ENCODE results near the gene MYRFL.
"Not testable (repeated sequence)": the region's sequence is repeated elsewhere in the genome, so short reads cannot be mapped to it uniquely, and the experiment has no call there.

The MYRFL gene

GRCh38 chr12:69840727-69841126 is 15.7 kb downstream of the MYRFL start:
- in situ Hi-C loops (cut with MboI; ENCODE audit: low sequenced_read_pairs): no loop called here

- in situ Hi-C loops (cut with MboI; ENCODE audit: low sequenced_read_pairs): no loop called here
Observed at GRCh38 chr12:69843608-69844007, 18.6 kb downstream of the MYRFL start.

GRCh38 chr12:69844416-69844815 is 19.4 kb downstream of the MYRFL start:
- in situ Hi-C loops (cut with MboI; ENCODE audit: low sequenced_read_pairs): no loop called here

- in situ Hi-C loops (cut with MboI; ENCODE audit: low sequenced_read_pairs): no loop called here
Observed at GRCh38 chr12:69844836-69845235, 19.8 kb downstream of the MYRFL start.

- in situ Hi-C loops (cut with MboI; ENCODE audit: low sequenced_read_pairs): no loop called here
Observed at GRCh38 chr12:69846976-69847375, 21.9 kb downstream of the MYRFL start.

- in situ Hi-C loops (cut with MboI; ENCODE audit: low sequenced_read_pairs): no loop called here
Observed at GRCh38 chr12:69851976-69852375, 26.9 kb downstream of the MYRFL start.

GRCh38 chr12:69853176-69853961 is 28.3 kb downstream of the MYRFL start:
- in situ Hi-C loops (cut with MboI; ENCODE audit: low sequenced_read_pairs): not testable (repeated sequence)

- in situ Hi-C loops (cut with MboI; ENCODE audit: low sequenced_read_pairs): no loop called here
Observed at GRCh38 chr12:69866698-69867097, 41.7 kb downstream of the MYRFL start.

- in situ Hi-C loops (cut with MboI; ENCODE audit: low sequenced_read_pairs): no loop called here
Observed at GRCh38 chr12:69868695-69869094, 43.7 kb downstream of the MYRFL start.

- in situ Hi-C loops (cut with MboI; ENCODE audit: low sequenced_read_pairs): no loop called here
Observed at GRCh38 chr12:69872804-69873203, 47.8 kb downstream of the MYRFL start.

- in situ Hi-C loops (cut with MboI; ENCODE audit: low sequenced_read_pairs): no loop called here
Observed at GRCh38 chr12:69873429-69873828, 48.4 kb downstream of the MYRFL start.

GRCh38 chr12:69874606-69875005 is 49.6 kb downstream of the MYRFL start:
- in situ Hi-C loops (cut with MboI; ENCODE audit: low sequenced_read_pairs): no loop called here

GRCh38 chr12:69875416-69875935 is 50.4 kb downstream of the MYRFL start:
- in situ Hi-C loops (cut with MboI; ENCODE audit: low sequenced_read_pairs): no loop called here

GRCh38 chr12:69879007-69879960 is 54.3 kb downstream of the MYRFL start:
- in situ Hi-C loops (cut with MboI; ENCODE audit: low sequenced_read_pairs): no loop called here

- in situ Hi-C loops (cut with MboI; ENCODE audit: low sequenced_read_pairs): no loop called here
Observed at GRCh38 chr12:69880571-69880970, 55.5 kb downstream of the MYRFL start.

- in situ Hi-C loops (cut with MboI; ENCODE audit: low sequenced_read_pairs): no loop called here
Observed at GRCh38 chr12:69881771-69882170, 56.7 kb downstream of the MYRFL start.

- in situ Hi-C loops (cut with MboI; ENCODE audit: low sequenced_read_pairs): no loop called here
Observed at GRCh38 chr12:69884386-69884785, 59.4 kb downstream of the MYRFL start.

GRCh38 chr12:69885658-69886057 is 60.6 kb downstream of the MYRFL start:
- in situ Hi-C loops (cut with MboI; ENCODE audit: low sequenced_read_pairs): no loop called here

GRCh38 chr12:69886109-69886508 is 61.1 kb downstream of the MYRFL start:
- in situ Hi-C loops (cut with MboI; ENCODE audit: low sequenced_read_pairs): no loop called here

- in situ Hi-C loops (cut with MboI; ENCODE audit: low sequenced_read_pairs): no loop called here
Observed at GRCh38 chr12:69886715-69887114, 61.7 kb downstream of the MYRFL start.

GRCh38 chr12:69888901-69889300 is 63.9 kb downstream of the MYRFL start:
- in situ Hi-C loops (cut with MboI; ENCODE audit: low sequenced_read_pairs): no loop called here
